ENCODE data around the gene ATG101. TPM values are rescaled to one million over a fixed set of nuclear protein-coding genes. Genes with fewer than 3 reads are reported as not detected.

The ATG101 gene
- total and polyA plus RNA-seq, 2 of the 8 experiments (the other 6 are each of a cell fraction or from before 2014, with no cell fraction given): 49.8 to 55.9 TPM

DNA sequence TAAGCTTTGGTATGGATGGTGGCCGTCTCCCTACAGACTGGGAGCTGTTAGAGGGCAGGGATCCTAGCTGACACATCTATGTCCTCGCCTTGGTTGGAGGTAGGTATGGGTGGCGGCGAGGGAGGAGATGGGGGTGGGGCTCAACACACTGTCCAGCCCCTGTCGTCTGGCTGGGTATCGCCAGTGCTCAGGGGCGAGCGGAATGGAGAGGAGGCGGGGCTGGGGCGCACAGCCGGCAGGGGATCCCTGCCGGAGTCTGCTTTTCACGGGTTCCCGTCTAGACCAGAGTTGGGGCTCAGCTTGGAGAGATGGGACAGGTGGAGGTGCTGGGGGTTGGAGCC lies 47.0 kb upstream of the ATG101 start:
- no peak overlapping the region for H4K5ac ChIP-seq (ENCODE audit: insufficient read length, low read depth, low read length)
- no peak overlapping the region for H3K14ac ChIP-seq (ENCODE audit: insufficient read length)
- H4K8ac ChIP-seq (ENCODE audit: extremely low read depth, insufficient read depth, low read length): no peak overlapping the region
- H2BK5ac ChIP-seq (ENCODE audit: low read depth, low read length): no peak overlapping the region
- no peak overlapping the region for H3K56ac ChIP-seq (replicated peaks; ENCODE audit: insufficient read length, low read depth, low read length)
- H3K79me2 ChIP-seq (ENCODE audit: control insufficient read depth in 1 of 2, insufficient read depth in 2 of 2, low read length in 2 of 2): no peaks in the 10 kb centered on the region
- H3K36me3 ChIP-seq (ENCODE audit: control insufficient read depth in 2 of 4, insufficient read depth in 4 of 4, low read length in 3 of 4): no peaks in the 10 kb centered on the region
- H3K23me2 ChIP-seq (ENCODE audit: low read depth, low read length): peaks cover 7% of the 10 kb centered on the region
- ChIA-PET CTCF (ENCODE audit: partially characterized antibody) (interaction anchor here (0.6 to 22.7 kb wide), 26 partner anchors 9 to 268 kb away, joined by 3 to 1249 read pairs (median 6); partner anchors contain the start of genes ATG101, NR4A1, SMIM41 and TAMALIN), POLR2A (ENCODE audit: partially characterized antibody) (interaction anchor here (1.0 to 13.1 kb wide), 9 partner anchors 10 to 984 kb away, joined by 3 to 82 read pairs (median 9); partner anchors contain the start of genes ATG101, EIF4B, SMIM41 and TAMALIN)
- H2AK5ac ChIP-seq (ENCODE audit: low read depth, low read length): no peak overlapping the region
- no peak overlapping the region; the same call in 1 of the 2 replicates for H3K18ac ChIP-seq (ENCODE audit: extremely low read depth, low read length)
- peaks cover 2 to 27% (median 17%) of the 10 kb centered on the region in 4 experiments for H3K27me3 ChIP-seq (replicated peaks in 1 of 4; ENCODE audit: control insufficient read depth in 3 of 4, extremely low read depth in 1 of 4, insufficient read depth in 3 of 4, low read length in 3 of 4)
- 0 out of 2 replicates have a peak overlapping the region, but pooled peaks have one; percentile 45 for H2AFZ ChIP-seq (ENCODE audit: low read length)
- H3K4me2 ChIP-seq (ENCODE audit: insufficient read depth in 1 of 2, low read depth in 2 of 2, low read length in 2 of 2): peak overlapping the region; percentile 82 to 95
- peaks cover 0 to 26% (median 7%) of the 10 kb centered on the region in 4 experiments; a peak in 5 of 7 replicates for H3K4me1 ChIP-seq (replicated peaks in 1 of 4; ENCODE audit: control insufficient read depth in 3 of 4, insufficient read depth in 4 of 4, low read length in 3 of 4)
- FAIRE-seq (no peak), DNase-seq (ENCODE audit: low read depth in 1 of 2, low spot score in 2 of 2) (no peak)
- no peak overlapping the region for H2BK120ac ChIP-seq (replicated peaks; ENCODE audit: low read depth, low read length)
- no peak overlapping the region for H2BK20ac ChIP-seq (ENCODE audit: low read length)
- H2BK15ac ChIP-seq (ENCODE audit: low read length): no peak overlapping the region
- H3K27ac ChIP-seq (ENCODE audit: low read depth, low read length): no peak overlapping the region
- H3K9me3 ChIP-seq (ENCODE audit: insufficient read depth in 2 of 2, low read depth in 1 of 2, low read length in 1 of 2): no peaks in the 10 kb centered on the region
- no peak overlapping the region for H2BK12ac ChIP-seq (ENCODE audit: low read depth, low read length)
- no peak overlapping the region for H3K23ac ChIP-seq (ENCODE audit: insufficient read length)
- H3K79me1 ChIP-seq (ENCODE audit: low read depth, low read length): no peaks in the 10 kb centered on the region
- H3K4me3 ChIP-seq (ENCODE audit: extremely low read depth in 1 of 4, insufficient read depth in 2 of 4, low read depth in 3 of 4, low read length in 4 of 4): peak overlapping the region; percentile 23 to 71 (median 48)
- H4K91ac ChIP-seq (replicated peaks; ENCODE audit: insufficient read length, low read length): no peak overlapping the region
- 3% methylated on average over 10 of the region's 14 CpGs; no CpG with 5 or more reads in 1 of the 2 experiments for WGBS, 2 experiments (ENCODE audit: extremely low coverage in 1 of 2, insufficient coverage in 1 of 2, insufficient read length in 1 of 2, insufficient replicate concordance in 2 of 2, low coverage in 1 of 2, low lambda C conversion rate in 2 of 2, missing lambda C conversion rate in 1 of 2)
- H3K4ac ChIP-seq (replicated peaks; ENCODE audit: insufficient read length, low read depth, low read length): no peak overlapping the region
- H3K9ac ChIP-seq (replicated peaks in 1 of 4; ENCODE audit: extremely low read depth in 1 of 4, low read depth in 3 of 4, low read length in 3 of 4): no peak overlapping the region
- TF ChIP-seq, protein P1, sequence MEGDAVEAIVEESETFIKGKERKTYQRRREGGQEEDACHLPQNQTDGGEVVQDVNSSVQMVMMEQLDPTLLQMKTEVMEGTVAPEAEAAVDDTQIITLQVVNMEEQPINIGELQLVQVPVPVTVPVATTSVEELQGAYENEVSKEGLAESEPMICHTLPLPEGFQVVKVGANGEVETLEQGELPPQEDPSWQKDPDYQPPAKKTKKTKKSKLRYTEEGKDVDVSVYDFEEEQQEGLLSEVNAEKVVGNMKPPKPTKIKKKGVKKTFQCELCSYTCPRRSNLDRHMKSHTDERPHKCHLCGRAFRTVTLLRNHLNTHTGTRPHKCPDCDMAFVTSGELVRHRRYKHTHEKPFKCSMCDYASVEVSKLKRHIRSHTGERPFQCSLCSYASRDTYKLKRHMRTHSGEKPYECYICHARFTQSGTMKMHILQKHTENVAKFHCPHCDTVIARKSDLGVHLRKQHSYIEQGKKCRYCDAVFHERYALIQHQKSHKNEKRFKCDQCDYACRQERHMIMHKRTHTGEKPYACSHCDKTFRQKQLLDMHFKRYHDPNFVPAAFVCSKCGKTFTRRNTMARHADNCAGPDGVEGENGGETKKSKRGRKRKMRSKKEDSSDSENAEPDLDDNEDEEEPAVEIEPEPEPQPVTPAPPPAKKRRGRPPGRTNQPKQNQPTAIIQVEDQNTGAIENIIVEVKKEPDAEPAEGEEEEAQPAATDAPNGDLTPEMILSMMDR (IDR thresholded peaks at IDR 0.05; ENCODE audit: control extremely low read depth in 1 of 3, insufficient read depth in 1 of 3, low read depth in 1 of 3, low read length in 3 of 3): peak in 1 of 3 experiments; percentile 1; a peak in 1 of 4 replicates
- no peak for TF ChIP-seq JUN (IDR thresholded peaks at IDR 0.05; ENCODE audit: low read depth, low read length)
- no peaks in the 10 kb centered on the region for H4K20me1 ChIP-seq (replicated peaks in 1 of 2; ENCODE audit: control insufficient read depth in 1 of 2, insufficient read depth in 2 of 2, low read length in 2 of 2)

Measured in H1 (cell line).